ENCODE results near the gene L3HYPDH.

The L3HYPDH gene

GRCh38 chr14:59424341-59425071 is 59.7 kb downstream of the L3HYPDH start:
- no peak for DNase-seq

All from T-helper 9 cell (primary cell).